ENCODE measurements around the gene ARSG. TPM values are rescaled to one million over a fixed set of nuclear protein-coding genes. Genes with fewer than 3 reads are reported as not detected.

Gene ARSG
- total and polyA plus RNA-seq, 4 donors: 1.5 to 5.4 (median 2.3) TPM

DNA sequence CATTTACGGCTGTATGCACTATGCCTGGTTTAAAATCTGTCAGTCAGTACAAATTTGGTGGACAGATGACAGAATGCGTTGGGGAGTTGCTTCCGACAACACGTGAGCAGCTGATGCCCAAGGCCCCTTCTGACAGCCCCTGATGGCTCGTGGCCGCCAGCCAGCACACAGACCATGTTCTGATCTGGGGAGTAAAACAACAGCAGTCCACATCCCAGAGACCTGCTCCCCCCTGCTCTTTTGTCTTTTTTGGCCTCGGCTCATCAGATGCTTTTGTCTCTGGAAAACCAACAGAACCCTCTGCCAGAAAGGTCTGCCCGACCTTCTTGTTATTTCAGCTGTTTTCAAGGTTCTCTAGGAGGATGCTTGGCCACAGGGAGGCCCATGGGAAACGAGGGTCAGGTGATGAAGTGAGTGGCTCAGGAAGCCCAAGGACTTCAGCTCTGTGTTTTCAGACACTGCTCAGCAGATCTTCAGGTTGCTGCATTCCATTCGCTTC, 10.8 kb downstream of the ARSG start (continued):
- TF ChIP-seq, protein P1, sequence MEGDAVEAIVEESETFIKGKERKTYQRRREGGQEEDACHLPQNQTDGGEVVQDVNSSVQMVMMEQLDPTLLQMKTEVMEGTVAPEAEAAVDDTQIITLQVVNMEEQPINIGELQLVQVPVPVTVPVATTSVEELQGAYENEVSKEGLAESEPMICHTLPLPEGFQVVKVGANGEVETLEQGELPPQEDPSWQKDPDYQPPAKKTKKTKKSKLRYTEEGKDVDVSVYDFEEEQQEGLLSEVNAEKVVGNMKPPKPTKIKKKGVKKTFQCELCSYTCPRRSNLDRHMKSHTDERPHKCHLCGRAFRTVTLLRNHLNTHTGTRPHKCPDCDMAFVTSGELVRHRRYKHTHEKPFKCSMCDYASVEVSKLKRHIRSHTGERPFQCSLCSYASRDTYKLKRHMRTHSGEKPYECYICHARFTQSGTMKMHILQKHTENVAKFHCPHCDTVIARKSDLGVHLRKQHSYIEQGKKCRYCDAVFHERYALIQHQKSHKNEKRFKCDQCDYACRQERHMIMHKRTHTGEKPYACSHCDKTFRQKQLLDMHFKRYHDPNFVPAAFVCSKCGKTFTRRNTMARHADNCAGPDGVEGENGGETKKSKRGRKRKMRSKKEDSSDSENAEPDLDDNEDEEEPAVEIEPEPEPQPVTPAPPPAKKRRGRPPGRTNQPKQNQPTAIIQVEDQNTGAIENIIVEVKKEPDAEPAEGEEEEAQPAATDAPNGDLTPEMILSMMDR (IDR thresholded peaks at IDR 0.05; ENCODE audit: low read depth, low read length, missing input control): no peak
- TF ChIP-seq, protein P2, sequence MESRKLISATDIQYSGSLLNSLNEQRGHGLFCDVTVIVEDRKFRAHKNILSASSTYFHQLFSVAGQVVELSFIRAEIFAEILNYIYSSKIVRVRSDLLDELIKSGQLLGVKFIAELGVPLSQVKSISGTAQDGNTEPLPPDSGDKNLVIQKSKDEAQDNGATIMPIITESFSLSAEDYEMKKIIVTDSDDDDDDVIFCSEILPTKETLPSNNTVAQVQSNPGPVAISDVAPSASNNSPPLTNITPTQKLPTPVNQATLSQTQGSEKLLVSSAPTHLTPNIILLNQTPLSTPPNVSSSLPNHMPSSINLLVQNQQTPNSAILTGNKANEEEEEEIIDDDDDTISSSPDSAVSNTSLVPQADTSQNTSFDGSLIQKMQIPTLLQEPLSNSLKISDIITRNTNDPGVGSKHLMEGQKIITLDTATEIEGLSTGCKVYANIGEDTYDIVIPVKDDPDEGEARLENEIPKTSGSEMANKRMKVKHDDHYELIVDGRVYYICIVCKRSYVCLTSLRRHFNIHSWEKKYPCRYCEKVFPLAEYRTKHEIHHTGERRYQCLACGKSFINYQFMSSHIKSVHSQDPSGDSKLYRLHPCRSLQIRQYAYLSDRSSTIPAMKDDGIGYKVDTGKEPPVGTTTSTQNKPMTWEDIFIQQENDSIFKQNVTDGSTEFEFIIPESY (IDR thresholded peaks at IDR 0.05): no peak
- no peak for TF ChIP-seq JUND (IDR thresholded peaks at IDR 0.05)

DNA sequence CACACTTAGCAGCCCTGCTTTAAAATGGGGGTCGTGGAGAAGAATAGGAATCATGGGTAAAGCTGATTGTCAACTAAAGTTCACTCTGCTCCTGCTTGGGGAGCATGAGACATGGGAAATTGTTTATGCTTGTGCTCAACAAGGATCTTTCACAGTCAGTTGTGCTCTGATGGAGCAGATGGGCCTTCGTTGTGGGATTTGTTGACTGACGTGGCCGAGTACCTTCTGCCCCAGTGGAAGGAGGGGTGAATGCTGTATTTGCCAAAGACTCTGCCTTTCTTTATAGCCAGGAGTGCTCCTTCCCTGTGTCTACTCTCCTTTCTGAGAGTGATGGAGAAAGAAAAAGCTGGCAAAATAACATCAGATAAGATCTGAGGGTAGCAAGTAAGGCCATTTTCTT, 11.4 kb downstream of the ARSG start:
- no peak overlapping the region for H3K4me3 ChIP-seq (ENCODE audit: low read depth in 1 of 3, low read length in 3 of 3)
- H3K27ac ChIP-seq (ENCODE audit: low read depth in 1 of 2, low read length in 2 of 2): no peak overlapping the region
- H3K27me3 ChIP-seq (ENCODE audit: control insufficient read depth in 4 of 4, insufficient read depth in 4 of 4, low read length in 3 of 4): no peaks in the 10 kb centered on the region
- H3K4me1 ChIP-seq (ENCODE audit: control insufficient read depth in 4 of 4, insufficient read depth in 4 of 4, low read length in 3 of 4): no peaks in the 10 kb centered on the region
- H3K36me3 ChIP-seq (ENCODE audit: control insufficient read depth in 4 of 4, insufficient read depth in 3 of 4, low read depth in 1 of 4, low read length in 3 of 4): no peaks in the 10 kb centered on the region
- DNase-seq (ENCODE audit: low spot score): no peak
- WGBS: 77% methylated on average over 4 of the region's 4 CpGs
- no peak overlapping the region for H3K9ac ChIP-seq (ENCODE audit: low read depth in 1 of 2, low read length in 2 of 2)
- no peaks in the 10 kb centered on the region for H3K9me3 ChIP-seq (ENCODE audit: control insufficient read depth in 4 of 4, low read length in 3 of 4)
- TF ChIP-seq, protein P2 (IDR thresholded peaks at IDR 0.05): no peak
- TF ChIP-seq SP1 (IDR thresholded peaks at IDR 0.05): no peak
- TF ChIP-seq, protein P3, sequence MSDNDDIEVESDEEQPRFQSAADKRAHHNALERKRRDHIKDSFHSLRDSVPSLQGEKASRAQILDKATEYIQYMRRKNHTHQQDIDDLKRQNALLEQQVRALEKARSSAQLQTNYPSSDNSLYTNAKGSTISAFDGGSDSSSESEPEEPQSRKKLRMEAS (IDR thresholded peaks at IDR 0.05): no peak
- no peak for TF ChIP-seq TAF1 (conservative IDR thresholded peaks at IDR 0.05)
- TF ChIP-seq FOXA1 (IDR thresholded peaks at IDR 0.05): no peak
- no peak for TF ChIP-seq JUND (IDR thresholded peaks at IDR 0.05)
- TF ChIP-seq GABPA (IDR thresholded peaks at IDR 0.05 in 1 of 2, conservative IDR thresholded peaks at IDR 0.05 in 1 of 2): no peak
- TF ChIP-seq EGR1 (IDR thresholded peaks at IDR 0.05; ENCODE audit: low read depth in 2 of 2): no peak
- TF ChIP-seq, protein P4, sequence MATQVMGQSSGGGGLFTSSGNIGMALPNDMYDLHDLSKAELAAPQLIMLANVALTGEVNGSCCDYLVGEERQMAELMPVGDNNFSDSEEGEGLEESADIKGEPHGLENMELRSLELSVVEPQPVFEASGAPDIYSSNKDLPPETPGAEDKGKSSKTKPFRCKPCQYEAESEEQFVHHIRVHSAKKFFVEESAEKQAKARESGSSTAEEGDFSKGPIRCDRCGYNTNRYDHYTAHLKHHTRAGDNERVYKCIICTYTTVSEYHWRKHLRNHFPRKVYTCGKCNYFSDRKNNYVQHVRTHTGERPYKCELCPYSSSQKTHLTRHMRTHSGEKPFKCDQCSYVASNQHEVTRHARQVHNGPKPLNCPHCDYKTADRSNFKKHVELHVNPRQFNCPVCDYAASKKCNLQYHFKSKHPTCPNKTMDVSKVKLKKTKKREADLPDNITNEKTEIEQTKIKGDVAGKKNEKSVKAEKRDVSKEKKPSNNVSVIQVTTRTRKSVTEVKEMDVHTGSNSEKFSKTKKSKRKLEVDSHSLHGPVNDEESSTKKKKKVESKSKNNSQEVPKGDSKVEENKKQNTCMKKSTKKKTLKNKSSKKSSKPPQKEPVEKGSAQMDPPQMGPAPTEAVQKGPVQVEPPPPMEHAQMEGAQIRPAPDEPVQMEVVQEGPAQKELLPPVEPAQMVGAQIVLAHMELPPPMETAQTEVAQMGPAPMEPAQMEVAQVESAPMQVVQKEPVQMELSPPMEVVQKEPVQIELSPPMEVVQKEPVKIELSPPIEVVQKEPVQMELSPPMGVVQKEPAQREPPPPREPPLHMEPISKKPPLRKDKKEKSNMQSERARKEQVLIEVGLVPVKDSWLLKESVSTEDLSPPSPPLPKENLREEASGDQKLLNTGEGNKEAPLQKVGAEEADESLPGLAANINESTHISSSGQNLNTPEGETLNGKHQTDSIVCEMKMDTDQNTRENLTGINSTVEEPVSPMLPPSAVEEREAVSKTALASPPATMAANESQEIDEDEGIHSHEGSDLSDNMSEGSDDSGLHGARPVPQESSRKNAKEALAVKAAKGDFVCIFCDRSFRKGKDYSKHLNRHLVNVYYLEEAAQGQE (IDR thresholded peaks at IDR 0.05): no peak
